ENCODE results near the gene MYO7A. TPM values are rescaled to one million over a fixed set of nuclear protein-coding genes. Genes with fewer than 3 reads are reported as not detected.
A peak's percentile ranks its signal among the peaks of the same experiment; 100 is the strongest.

The MYO7A gene
- total RNA-seq, 2 donors from 2014 or later: 0.32 TPM; not detected in 1

GRCh38 chr11:77190331-77191075 lies 62.5 kb downstream of the MYO7A start:
- H3K27ac Mint-ChIP-seq: no peak overlapping the region
- DNase-seq (ENCODE audit: low spot score in 2 of 2): no peak
- H3K36me3 Mint-ChIP-seq: no peaks in the 10 kb centered on the region
- H3K9me3 Mint-ChIP-seq: no peaks in the 10 kb centered on the region
- no peak for ATAC-seq

GRCh38 chr11:77191429-77191822 lies 63.4 kb downstream of the MYO7A start:
- DNase-seq (ENCODE audit: low spot score in 2 of 2) (no peak), ATAC-seq (no peak)
- Mint-ChIP-seq H3K9me3 (no peaks in the 10 kb centered on the region), H3K36me3 (no peaks in the 10 kb centered on the region), H3K27ac (no peak overlapping the region)

GRCh38 chr11:77191823-77192495 lies 63.9 kb downstream of the MYO7A start:
- Mint-ChIP-seq H3K9me3 (no peaks in the 10 kb centered on the region), H3K36me3 (no peaks in the 10 kb centered on the region), H3K27ac (no peak overlapping the region)
- DNase-seq (ENCODE audit: low spot score in 2 of 2): peak in 1 of 2 donors; percentile 69
- ATAC-seq: peak; percentile 50 to 87

GRCh38 chr11:77193167-77193566 lies 65.1 kb downstream of the MYO7A start:
- ATAC-seq: no peak
- no peak overlapping the region for H3K27ac Mint-ChIP-seq
- no peaks in the 10 kb centered on the region for H3K9me3 Mint-ChIP-seq
- no peaks in the 10 kb centered on the region for H3K36me3 Mint-ChIP-seq
- DNase-seq (ENCODE audit: low spot score in 2 of 2): no peak

- ATAC-seq (no peak), DNase-seq (ENCODE audit: low spot score in 2 of 2) (no peak)
- no peak overlapping the region for H3K27ac Mint-ChIP-seq
- no peaks in the 10 kb centered on the region for H3K9me3 Mint-ChIP-seq
- H3K36me3 Mint-ChIP-seq: no peaks in the 10 kb centered on the region
These were observed 66.1 kb downstream of the MYO7A start for GRCh38 chr11:77193911-77194830.

- H3K9me3 Mint-ChIP-seq: no peaks in the 10 kb centered on the region
- ATAC-seq (no peak), DNase-seq (ENCODE audit: low spot score in 2 of 2) (no peak)
- no peak overlapping the region for H3K27ac Mint-ChIP-seq
- no peaks in the 10 kb centered on the region for H3K36me3 Mint-ChIP-seq
These were observed 67.2 kb downstream of the MYO7A start for GRCh38 chr11:77195071-77195755.

GRCh38 chr11:77196961-77197360 lies 68.9 kb downstream of the MYO7A start:
- H3K27ac Mint-ChIP-seq: no peak overlapping the region
- DNase-seq (ENCODE audit: low spot score in 2 of 2) (no peak), ATAC-seq (no peak)
- no peaks in the 10 kb centered on the region for H3K9me3 Mint-ChIP-seq
- no peaks in the 10 kb centered on the region for H3K36me3 Mint-ChIP-seq

- no peaks in the 10 kb centered on the region for H3K36me3 Mint-ChIP-seq
- H3K27ac Mint-ChIP-seq: no peak overlapping the region
- ATAC-seq: no peak
- no peaks in the 10 kb centered on the region for H3K9me3 Mint-ChIP-seq
- DNase-seq (ENCODE audit: low spot score in 2 of 2): peak in 1 of 2 donors; percentile 51
These were observed 69.7 kb downstream of the MYO7A start for GRCh38 chr11:77197626-77198320.

GRCh38 chr11:77198440-77198849 lies 70.4 kb downstream of the MYO7A start:
- Mint-ChIP-seq H3K27ac (no peak overlapping the region), H3K9me3 (no peaks in the 10 kb centered on the region), H3K36me3 (no peaks in the 10 kb centered on the region)
- DNase-seq (ENCODE audit: low spot score in 2 of 2) (peak in 1 of 2 donors; percentile 33), ATAC-seq (peak; percentile 34 to 77)

- ATAC-seq (no peak), DNase-seq (ENCODE audit: low spot score in 2 of 2) (peak in 1 of 2 donors; percentile 48)
- Mint-ChIP-seq H3K9me3 (no peaks in the 10 kb centered on the region), H3K27ac (peak overlapping the region; percentile 21 to 47), H3K36me3 (no peaks in the 10 kb centered on the region)
These were observed 71.2 kb downstream of the MYO7A start for GRCh38 chr11:77199137-77199745.

- no peaks in the 10 kb centered on the region for H3K36me3 Mint-ChIP-seq
- no peaks in the 10 kb centered on the region for H3K9me3 Mint-ChIP-seq
- DNase-seq (ENCODE audit: low spot score in 2 of 2): peak in 1 of 2 donors; percentile 45
- peak overlapping the region in 1 of 2 donors; percentile 53 for H3K27ac Mint-ChIP-seq
- no peak for ATAC-seq
These were observed 72.6 kb downstream of the MYO7A start for GRCh38 chr11:77200351-77201268.

- Mint-ChIP-seq H3K27ac (no peak overlapping the region), H3K36me3 (no peaks in the 10 kb centered on the region), H3K9me3 (no peaks in the 10 kb centered on the region)
- ATAC-seq: no peak
- no peak for DNase-seq (ENCODE audit: low spot score in 2 of 2)
These were observed 73.3 kb downstream of the MYO7A start for GRCh38 chr11:77201370-77201769.

- DNase-seq (ENCODE audit: low spot score in 2 of 2) (peak in 1 of 2 donors; percentile 44), ATAC-seq (no peak)
- Mint-ChIP-seq H3K36me3 (no peaks in the 10 kb centered on the region), H3K27ac (no peak overlapping the region), H3K9me3 (no peaks in the 10 kb centered on the region)
These were observed 74.2 kb downstream of the MYO7A start for GRCh38 chr11:77201991-77202841.
